Adipocyte (in vitro differentiated cells): ENCODE measurements around the gene ZNF77.
"Not testable (repeated sequence)": the region's sequence is repeated elsewhere in the genome, so short reads cannot be mapped to it uniquely, and the experiment has no call there.

ENCODE experiments used
- DNase-seq: peaks from one replicate; pipeline ENCODE4 v3.0.0-alpha.2; 2015; ENCODE audit warnings: low read depth
- H3K27me3 ChIP-seq: replicated peaks from 2 replicates; pipeline ENCODE4 v1.7.0; 2013; ENCODE audit warnings: mild to moderate bottlenecking, low read length, moderate library complexity; ENCODE audit not compliant: control insufficient read depth, insufficient read depth
- H3K36me3 ChIP-seq: 2 replicates; pipeline ENCODE4 v1.7.0; 2013; ENCODE audit warnings: low read length, mild to moderate bottlenecking, moderate library complexity; ENCODE audit not compliant: control insufficient read depth, insufficient read depth, severe bottlenecking
- H3K4me1 ChIP-seq: 2 replicates; pipeline ENCODE4 v1.7.0; 2013; ENCODE audit warnings: mild to moderate bottlenecking, low read length, moderate library complexity; ENCODE audit not compliant: control insufficient read depth, insufficient read depth
- H3K4me3 ChIP-seq: 2 replicates; pipeline ENCODE4 v1.7.0; 2013; ENCODE audit warnings: mild to moderate bottlenecking, low read length, moderate library complexity
- H3K9ac ChIP-seq: 2 replicates; pipeline ENCODE4 v1.7.0; 2013; ENCODE audit warnings: mild to moderate bottlenecking, low read length, moderate library complexity
- H3K9me3 ChIP-seq: 2 replicates; pipeline ENCODE4 v1.7.0; 2013; ENCODE audit warnings: mild to moderate bottlenecking, low read length, moderate library complexity; ENCODE audit not compliant: control insufficient read depth

ZNF77 gene

GRCh38 chr19:2905918-2906519, 38.8 kb downstream of the ZNF77 start:
- Histone ChIP-seq H3K4me3 (no peak overlapping the region), H3K9ac (no peak overlapping the region), H3K36me3 (no peaks in the 10 kb centered on the region), H3K4me1 (peaks cover 8% of the 10 kb centered on the region), H3K27me3 (no peaks in the 10 kb centered on the region), H3K9me3 (no peaks in the 10 kb centered on the region)
- no peak for DNase-seq

- not testable (repeated sequence) for H3K27me3 ChIP-seq, H3K36me3 ChIP-seq, H3K9me3 ChIP-seq, DNase-seq, H3K4me1 ChIP-seq, H3K4me3 ChIP-seq, H3K9ac ChIP-seq
Observed at GRCh38 chr19:2903326-2903725, 41.4 kb downstream of the ZNF77 start.

GRCh38 chr19:2902590-2903218, 42.1 kb downstream of the ZNF77 start:
- H3K9ac ChIP-seq: no peak overlapping the region
- H3K36me3 ChIP-seq: no peaks in the 10 kb centered on the region
- H3K4me3 ChIP-seq: no peak overlapping the region
- H3K27me3 ChIP-seq: no peaks in the 10 kb centered on the region
- H3K9me3 ChIP-seq: no peaks in the 10 kb centered on the region
- no peak for DNase-seq
- H3K4me1 ChIP-seq: peaks cover 3% of the 10 kb centered on the region

- Histone ChIP-seq H3K9ac (peak within 1 kb of the TSS; percentile 83), H3K4me1 (peaks cover 3% of the 10 kb centered on the region), H3K36me3 (no peaks in the 10 kb centered on the region), H3K27me3 (no peaks in the 10 kb centered on the region), H3K4me3 (peak within 1 kb of the TSS; percentile 93), H3K9me3 (peaks cover 13% of the 10 kb centered on the region)
- peak; percentile 100 for DNase-seq
Observed at GRCh38 chr19:2900296-2901252, 44.2 kb downstream of the ZNF77 start, which contains the start of gene ZNF57. TSS of gene ZNF57 (plus strand) at chr19:2900928. CDS start at chr19:2901046, 118 bp downstream.

- Histone ChIP-seq H3K9ac (no peak overlapping the region), H3K4me1 (peaks cover 4% of the 10 kb centered on the region), H3K9me3 (peaks cover 13% of the 10 kb centered on the region), H3K4me3 (peak overlapping the region; percentile 27), H3K27me3 (no peaks in the 10 kb centered on the region), H3K36me3 (no peaks in the 10 kb centered on the region)
- no peak for DNase-seq
Observed at GRCh38 chr19:2896694-2897093, 48.1 kb downstream of the ZNF77 start.

GRCh38 chr19:2890531-2890930, 54.2 kb downstream of the ZNF77 start:
- H3K9ac ChIP-seq, H3K27me3 ChIP-seq, H3K4me1 ChIP-seq, DNase-seq, H3K4me3 ChIP-seq, H3K9me3 ChIP-seq, H3K36me3 ChIP-seq: not testable (repeated sequence)

- H3K9me3 ChIP-seq: no peaks in the 10 kb centered on the region
- H3K4me1 ChIP-seq: peaks cover 2% of the 10 kb centered on the region
- no peaks in the 10 kb centered on the region for H3K36me3 ChIP-seq
- peak overlapping the region; percentile 60 for H3K9ac ChIP-seq
- peak; percentile 40 for DNase-seq
- peak overlapping the region; percentile 76 for H3K4me3 ChIP-seq
- no peaks in the 10 kb centered on the region for H3K27me3 ChIP-seq
Observed at GRCh38 chr19:2888731-2889224, 56.0 kb downstream of the ZNF77 start.

GRCh38 chr19:2887391-2887914, 57.3 kb downstream of the ZNF77 start:
- H3K4me1 ChIP-seq: no peaks in the 10 kb centered on the region

GRCh38 chr19:2885736-2886135, 59.0 kb downstream of the ZNF77 start:
- no peaks in the 10 kb centered on the region for H3K36me3 ChIP-seq
- H3K27me3 ChIP-seq: no peaks in the 10 kb centered on the region
- DNase-seq: no peak
- no peak overlapping the region for H3K4me3 ChIP-seq
- H3K9me3 ChIP-seq: no peaks in the 10 kb centered on the region
- H3K9ac ChIP-seq: no peak overlapping the region
- H3K4me1 ChIP-seq: no peaks in the 10 kb centered on the region

More at GRCh38 chr19:2887391-2887914, 57.3 kb downstream of the ZNF77 start:
- H3K9me3 ChIP-seq: no peaks in the 10 kb centered on the region
- H3K27me3 ChIP-seq: no peaks in the 10 kb centered on the region
- no peaks in the 10 kb centered on the region for H3K36me3 ChIP-seq
- peak overlapping the region; percentile 42 for H3K4me3 ChIP-seq
- H3K9ac ChIP-seq: peak overlapping the region; percentile 5
- DNase-seq: peak; percentile 82

- H3K4me3 ChIP-seq: peak overlapping the region; percentile 1
- H3K9ac ChIP-seq: no peak overlapping the region
- H3K36me3 ChIP-seq: no peaks in the 10 kb centered on the region
- H3K4me1 ChIP-seq: no peaks in the 10 kb centered on the region
- no peaks in the 10 kb centered on the region for H3K27me3 ChIP-seq
- peaks cover 1% of the 10 kb centered on the region for H3K9me3 ChIP-seq
- peak; percentile 10 for DNase-seq
Observed at GRCh38 chr19:2883686-2884439, 60.9 kb downstream of the ZNF77 start.
